Retinal pigment epithelial cell (primary cell): ENCODE measurements around the gene SLC6A13.
A peak's percentile ranks its signal among the peaks of the same experiment; 100 is the strongest.

ENCODE experiments used
- DNase-seq: peaks from one replicate; pipeline ENCODE4 v3.0.0-alpha.2; 2010; ENCODE audit warnings: low read depth
- H3K4me3 ChIP-seq: 2 replicates; pipeline ENCODE4 v1.5.1; 2011; ENCODE audit warnings: mild to moderate bottlenecking, low read length, control low read depth, moderate library complexity
- CTCF ChIP-seq: conservative IDR thresholded peaks from 2 replicates; pipeline ENCODE4 v1.5.1; 2011; ENCODE audit warnings: low read depth, low read length, control low read depth, inconsistent platforms

The SLC6A13 gene

DNA sequence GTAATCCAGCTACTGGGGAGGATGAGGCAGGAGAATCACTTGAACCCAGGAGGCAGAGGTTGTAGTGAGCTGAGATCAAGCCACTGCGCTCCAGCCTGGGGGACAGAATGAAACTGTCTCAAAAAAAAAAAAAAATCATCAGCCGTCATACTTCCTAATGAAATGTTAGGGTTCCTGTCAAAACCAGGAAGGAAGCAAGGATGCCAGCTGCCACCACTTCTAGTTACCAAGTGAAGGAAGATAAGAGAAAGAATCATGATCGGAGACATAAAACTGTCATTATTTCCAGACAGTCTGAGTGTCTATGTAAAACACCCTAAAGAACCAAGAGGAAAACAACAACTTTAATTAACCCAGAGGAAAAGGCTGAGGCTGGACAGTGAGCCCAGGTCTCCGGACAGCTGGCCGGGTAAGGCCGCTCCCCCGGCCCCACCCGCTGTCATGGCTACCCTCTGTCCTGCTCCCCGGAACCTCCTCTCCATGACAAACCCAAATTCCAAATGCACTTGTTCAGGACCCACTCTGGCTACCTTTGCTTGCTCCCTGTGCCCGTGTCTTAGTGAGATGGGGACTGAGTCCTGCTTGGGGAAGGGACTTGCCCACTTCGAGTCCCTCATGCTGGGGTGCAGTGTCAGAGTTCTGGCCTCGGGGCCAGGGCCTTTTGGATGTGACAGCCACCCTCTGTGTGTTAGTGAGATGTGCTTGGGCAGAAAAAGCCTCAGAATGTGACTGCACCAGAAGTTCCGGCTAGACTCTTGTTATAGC is 77.6 kb downstream of the SLC6A13 start:
- no peak for DNase-seq
- no peak for TF ChIP-seq CTCF
- H3K4me3 ChIP-seq: no peak overlapping the region

DNA sequence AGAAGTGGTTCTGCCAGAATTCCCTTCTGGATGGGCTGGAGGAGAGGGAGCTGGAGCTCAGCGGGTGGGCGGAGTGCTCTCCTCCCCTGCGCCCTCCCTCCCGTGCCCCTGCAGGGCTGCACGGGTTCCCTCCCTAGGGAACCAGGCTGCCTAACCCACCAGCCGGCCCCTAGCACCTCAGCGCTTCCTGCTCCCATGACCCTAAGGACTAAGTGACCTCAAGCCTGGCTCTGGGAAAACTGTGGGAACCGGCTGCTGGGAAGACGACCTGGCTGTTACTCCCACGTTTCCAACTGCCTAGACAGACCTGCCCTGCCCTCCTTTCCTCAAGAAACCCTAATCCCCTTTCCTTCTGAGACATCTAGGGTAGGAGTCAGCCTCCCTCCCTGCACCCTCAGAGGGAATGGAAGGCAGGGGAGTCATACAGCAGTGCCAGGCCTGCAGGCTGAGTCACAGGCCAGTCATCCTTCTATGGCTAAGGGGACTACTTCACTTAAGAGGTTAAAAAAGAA is 80.2 kb downstream of the SLC6A13 start:
- peak; percentile 90 for DNase-seq

DNA sequence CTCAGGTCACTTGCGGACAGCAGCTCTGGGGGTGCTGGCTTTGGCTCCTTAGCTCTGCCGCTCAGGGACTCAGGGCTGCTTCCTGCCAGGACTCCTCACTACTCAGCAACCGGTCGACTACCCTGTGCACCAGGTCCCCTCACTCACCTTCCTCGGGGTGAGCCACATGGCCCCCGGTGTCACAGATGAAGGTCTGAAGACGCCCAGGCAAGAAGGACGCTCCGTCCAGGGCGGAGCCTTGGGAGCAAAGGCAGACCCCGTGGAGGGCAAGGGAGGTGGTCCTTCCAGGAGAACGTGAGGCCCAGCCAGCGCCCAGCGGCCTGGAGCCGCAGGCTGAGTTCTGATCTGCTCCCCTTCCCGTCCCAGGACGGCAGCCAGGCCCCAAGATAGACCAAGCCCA is 80.7 kb downstream of the SLC6A13 start:
- no peak for TF ChIP-seq CTCF
- no peak for DNase-seq
- H3K4me3 ChIP-seq: no peak overlapping the region

More for the DNA sequence above, 80.2 kb downstream of the SLC6A13 start:
- no peak overlapping the region for H3K4me3 ChIP-seq
- no peak for TF ChIP-seq CTCF

- TF ChIP-seq CTCF: no peak
- no peak for DNase-seq
- no peak overlapping the region for H3K4me3 ChIP-seq
Observed at GRCh38 chr12:180445-180844, 82.2 kb downstream of the SLC6A13 start.

GRCh38 chr12:179885-180284 is 82.8 kb downstream of the SLC6A13 start:
- H3K4me3 ChIP-seq: no peak overlapping the region
- no peak for TF ChIP-seq CTCF
- DNase-seq: no peak

- H3K4me3 ChIP-seq: no peak overlapping the region
- no peak for DNase-seq
- no peak for TF ChIP-seq CTCF
Observed at GRCh38 chr12:179131-179884, 83.3 kb downstream of the SLC6A13 start.

DNA sequence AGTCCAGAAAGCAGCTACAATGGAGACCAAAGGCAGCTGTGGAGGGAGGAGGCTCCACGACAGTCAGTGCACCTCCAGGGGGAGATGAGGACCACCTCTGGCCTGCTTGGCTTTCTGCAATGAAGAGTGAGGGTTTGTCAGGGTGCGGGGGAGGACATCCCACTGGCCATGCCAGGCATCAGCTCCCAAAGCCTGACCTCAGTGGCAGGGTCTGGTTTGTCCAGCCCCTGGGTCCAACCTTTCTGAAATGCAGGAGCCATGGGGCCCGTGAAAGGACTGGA is 83.9 kb downstream of the SLC6A13 start:
- DNase-seq: no peak
- H3K4me3 ChIP-seq: no peak overlapping the region
- no peak for TF ChIP-seq CTCF
